Activated CD4-positive, alpha-beta memory T cell treated with anti-CD3 and anti-CD28 coated beads, Interleukin-2, amount 10 ng/mL, durations not matched to agents 7 days and 5 days (primary cell): Measurements from ENCODE around the gene ZNF516. TPM values are rescaled to one million over a fixed set of nuclear protein-coding genes. Genes with fewer than 3 reads are reported as not detected.

Source experiments
- CTCF ChIA-PET: fragments of 350-600 bp; sonication (Branson Sonifier 250); formaldehyde crosslinking; loops from one replicate; lab custom pipeline; 2021; ENCODE audit warnings: antibody characterized with exemption, inconsistent platforms; lab: Charles Lee
- POLR2A ChIA-PET: fragments of 350-600 bp; sonication (Branson Sonifier 250); formaldehyde crosslinking; loops from one replicate; lab custom pipeline; 2021; ENCODE audit warnings: antibody characterized with exemption; lab: Charles Lee
- DNase-seq: peaks from one replicate; pipeline ENCODE4 v3.0.0-alpha.2; 2020
- H3K27ac Mint-ChIP-seq: one replicate; pipeline ENCODE4 v1.8.0; 2021; ENCODE audit warnings: mild to moderate bottlenecking, mixed read lengths
- H3K27me3 Mint-ChIP-seq: one replicate; pipeline ENCODE4 v1.8.0; 2021; ENCODE audit warnings: mixed read lengths
- H3K36me3 Mint-ChIP-seq: one replicate; pipeline ENCODE4 v1.8.0; 2021; ENCODE audit warnings: low read depth, mixed read lengths
- H3K4me1 Mint-ChIP-seq: one replicate; pipeline ENCODE4 v1.8.0; 2021; ENCODE audit warnings: mixed read lengths
- H3K4me3 Mint-ChIP-seq: one replicate; pipeline ENCODE4 v1.8.0; 2021; ENCODE audit warnings: mild to moderate bottlenecking, mixed read lengths
- H3K9me3 Mint-ChIP-seq: one replicate; pipeline ENCODE4 v1.8.0; 2021; ENCODE audit warnings: mixed read lengths
- total RNA-seq, 2 experiments: library from RNA; stranded (reverse); gene quantifications; one replicate each; pipeline ENCODE4 v1.2.3, GENCODE V29; 2021

ZNF516 gene
- total RNA-seq, 2 experiments from 2014 or later: 3.9 to 5.0 TPM

DNA sequence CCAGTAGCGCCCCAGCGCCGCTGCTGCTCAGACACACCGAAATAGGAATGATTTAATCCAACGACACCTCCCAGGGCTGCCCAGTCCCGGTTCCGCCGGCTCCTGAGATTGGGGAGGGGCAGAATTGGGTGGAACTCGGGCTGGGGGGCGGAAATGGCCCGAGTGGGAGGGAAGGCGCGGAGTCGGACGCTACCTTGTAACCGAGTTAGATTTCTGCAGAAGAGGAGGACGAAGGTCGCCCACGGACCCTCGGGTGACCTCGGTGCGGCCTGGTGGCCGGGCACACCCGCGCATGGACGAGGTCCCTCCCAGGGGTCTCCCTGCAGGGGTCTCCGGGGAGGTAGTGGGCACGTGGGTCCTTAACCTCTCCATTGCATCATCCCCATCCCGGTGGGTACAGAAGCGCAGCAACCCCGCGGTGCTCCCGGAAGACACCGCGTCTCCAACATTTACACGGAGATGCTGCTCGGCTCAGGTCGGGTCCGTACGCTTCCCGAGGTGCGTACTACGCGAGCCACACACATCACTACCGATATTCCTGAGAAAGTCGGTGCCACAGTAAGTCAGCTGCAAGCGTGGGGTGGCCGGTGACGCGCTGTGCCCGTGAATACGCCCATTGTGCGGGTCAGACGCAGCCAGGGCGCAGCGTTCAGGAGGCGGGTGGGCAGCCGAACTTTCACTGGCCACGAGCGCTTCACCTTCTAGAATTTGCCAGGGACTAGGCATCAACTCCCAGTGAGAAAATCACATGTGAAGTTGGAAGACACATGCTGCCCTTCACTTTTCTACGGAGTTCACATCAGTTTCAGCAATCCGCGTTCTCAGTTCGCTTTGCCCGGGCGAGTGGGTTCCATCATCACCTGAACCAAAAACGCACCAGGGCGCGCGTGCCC, 3.0 kb downstream of the ZNF516 start:
- Mint-ChIP-seq H3K9me3 (no peaks in the 10 kb centered on the region), H3K36me3 (peaks cover 7% of the 10 kb centered on the region), H3K27ac (no peak overlapping the region), H3K4me1 (peaks cover 34% of the 10 kb centered on the region), H3K4me3 (peak overlapping the region; percentile 85), H3K27me3 (peaks cover 75% of the 10 kb centered on the region)
- POLR2A ChIA-PET: interaction anchor here (0.9 kb wide), 1 partner anchor 229 kb away, joined by 5 read pairs; no protein-coding TSS in a partner anchor
- CTCF ChIA-PET: interaction anchor here (2.2 kb wide), 1 partner anchor 218 kb away, joined by 5 read pairs; no protein-coding TSS in a partner anchor
- DNase-seq: no peak

- H3K27ac Mint-ChIP-seq: no peak overlapping the region
- no peaks in the 10 kb centered on the region for H3K9me3 Mint-ChIP-seq
- CTCF ChIA-PET: no interaction called here
- H3K4me1 Mint-ChIP-seq: peaks cover 34% of the 10 kb centered on the region
- POLR2A ChIA-PET: no interaction called here
- H3K36me3 Mint-ChIP-seq: peaks cover 7% of the 10 kb centered on the region
- peak overlapping the region; percentile 85 for H3K4me3 Mint-ChIP-seq
- peaks cover 75% of the 10 kb centered on the region for H3K27me3 Mint-ChIP-seq
- DNase-seq: peak; percentile 59
Observed at GRCh38 chr18:76491473-76491775, 3.6 kb downstream of the ZNF516 start.

DNA sequence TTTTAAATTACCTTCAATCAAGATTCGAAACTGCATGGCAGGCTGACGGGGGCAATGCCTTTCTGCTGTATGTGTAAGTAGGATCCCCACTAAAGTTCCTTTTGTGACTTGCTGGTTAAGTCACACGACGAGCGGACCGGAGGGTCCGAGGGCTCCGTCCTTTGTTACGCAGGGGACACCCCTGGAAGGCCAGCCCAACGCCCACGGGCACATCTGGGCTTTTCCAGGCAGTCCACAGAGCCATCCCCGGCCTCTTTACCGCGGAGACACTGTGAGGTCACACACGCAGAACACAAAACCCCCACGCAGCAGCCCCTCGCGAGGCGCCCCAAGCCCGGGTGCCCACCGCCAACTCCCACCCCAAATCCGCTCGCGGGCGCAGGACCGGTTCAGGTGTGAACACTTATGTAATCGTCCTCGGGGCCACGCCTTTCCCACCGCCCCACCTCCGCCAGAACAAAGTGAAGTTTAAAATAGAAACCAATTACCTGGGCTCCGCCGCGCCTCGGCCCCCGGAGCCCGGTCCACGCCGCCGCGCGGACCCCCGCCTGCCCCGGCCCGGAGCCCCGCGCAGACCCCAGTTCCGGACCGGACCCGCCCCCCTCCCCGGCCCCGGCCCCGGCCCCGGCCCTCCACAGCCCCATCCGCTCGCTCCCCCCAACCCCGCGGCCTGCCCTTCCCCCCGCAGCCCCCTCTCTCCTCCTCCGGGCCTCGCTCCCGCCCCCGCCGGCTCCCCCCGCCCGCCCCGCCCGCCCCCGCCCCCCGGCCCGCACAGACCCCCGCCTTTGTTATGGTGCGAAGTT, 4.2 kb downstream of the ZNF516 start:
- Mint-ChIP-seq H3K4me1 (peaks cover 32% of the 10 kb centered on the region), H3K4me3 (peak overlapping the region; percentile 74), H3K36me3 (peaks cover 7% of the 10 kb centered on the region), H3K9me3 (no peaks in the 10 kb centered on the region), H3K27ac (no peak overlapping the region), H3K27me3 (peaks cover 73% of the 10 kb centered on the region)
- ChIA-PET CTCF (interaction anchor here (1.1 kb wide), 1 partner anchor 219 kb away, joined by 3 read pairs; no protein-coding TSS in a partner anchor), POLR2A (interaction anchor here (0.6 kb wide), 1 partner anchor 103 kb away, joined by 3 read pairs; no protein-coding TSS in a partner anchor)
- peak; percentile 39 for DNase-seq

GRCh38 chr18:76490033-76490432, 5.0 kb downstream of the ZNF516 start:
- H3K27ac Mint-ChIP-seq: no peak overlapping the region
- ChIA-PET CTCF (interaction anchor here (1.1 kb wide), 1 partner anchor 220 kb away, joined by 3 read pairs; no protein-coding TSS in a partner anchor), POLR2A (interaction anchor here (0.6 kb wide), 1 partner anchor 102 kb away, joined by 3 read pairs; no protein-coding TSS in a partner anchor)
- H3K9me3 Mint-ChIP-seq: no peaks in the 10 kb centered on the region
- H3K4me3 Mint-ChIP-seq: no peak overlapping the region
- DNase-seq: no peak
- peaks cover 71% of the 10 kb centered on the region for H3K27me3 Mint-ChIP-seq
- H3K4me1 Mint-ChIP-seq: peaks cover 28% of the 10 kb centered on the region
- H3K36me3 Mint-ChIP-seq: peaks cover 4% of the 10 kb centered on the region

GRCh38 chr18:76489081-76489480, 6.0 kb downstream of the ZNF516 start:
- no peaks in the 10 kb centered on the region for H3K9me3 Mint-ChIP-seq
- peaks cover 4% of the 10 kb centered on the region for H3K36me3 Mint-ChIP-seq
- ChIA-PET CTCF (no interaction called here), POLR2A (no interaction called here)
- H3K27ac Mint-ChIP-seq: no peak overlapping the region
- H3K4me3 Mint-ChIP-seq: no peak overlapping the region
- peaks cover 67% of the 10 kb centered on the region for H3K27me3 Mint-ChIP-seq
- no peak for DNase-seq
- peaks cover 24% of the 10 kb centered on the region for H3K4me1 Mint-ChIP-seq

- no peaks in the 10 kb centered on the region for H3K9me3 Mint-ChIP-seq
- peaks cover 58% of the 10 kb centered on the region for H3K27me3 Mint-ChIP-seq
- ChIA-PET POLR2A (no interaction called here), CTCF (interaction anchor here (0.6 kb wide), 1 partner anchor 566 kb away, joined by 5 read pairs; no protein-coding TSS in a partner anchor)
- no peak overlapping the region for H3K4me3 Mint-ChIP-seq
- peaks cover 15% of the 10 kb centered on the region for H3K4me1 Mint-ChIP-seq
- H3K27ac Mint-ChIP-seq: no peak overlapping the region
- DNase-seq: no peak
- H3K36me3 Mint-ChIP-seq: peaks cover 4% of the 10 kb centered on the region
Observed at GRCh38 chr18:76488190-76488589, 6.9 kb downstream of the ZNF516 start.

GRCh38 chr18:76487782-76488181, 7.3 kb downstream of the ZNF516 start:
- DNase-seq: no peak
- CTCF ChIA-PET: interaction anchor here (0.6 kb wide), 1 partner anchor 566 kb away, joined by 5 read pairs; no protein-coding TSS in a partner anchor
- H3K27me3 Mint-ChIP-seq: peaks cover 55% of the 10 kb centered on the region
- POLR2A ChIA-PET: no interaction called here
- no peak overlapping the region for H3K4me3 Mint-ChIP-seq
- no peaks in the 10 kb centered on the region for H3K9me3 Mint-ChIP-seq
- peaks cover 12% of the 10 kb centered on the region for H3K4me1 Mint-ChIP-seq
- no peak overlapping the region for H3K27ac Mint-ChIP-seq
- H3K36me3 Mint-ChIP-seq: peaks cover 2% of the 10 kb centered on the region

GRCh38 chr18:76487070-76487469, 8.0 kb downstream of the ZNF516 start:
- CTCF ChIA-PET: no interaction called here
- Mint-ChIP-seq H3K9me3 (no peaks in the 10 kb centered on the region), H3K36me3 (no peaks in the 10 kb centered on the region), H3K4me3 (no peak overlapping the region), H3K4me1 (peaks cover 5% of the 10 kb centered on the region), H3K27me3 (peaks cover 48% of the 10 kb centered on the region), H3K27ac (no peak overlapping the region)
- DNase-seq: no peak
- POLR2A ChIA-PET: no interaction called here

- CTCF ChIA-PET: no interaction called here
- Mint-ChIP-seq H3K9me3 (no peaks in the 10 kb centered on the region), H3K36me3 (no peaks in the 10 kb centered on the region), H3K27me3 (peaks cover 45% of the 10 kb centered on the region), H3K4me3 (no peak overlapping the region), H3K27ac (no peak overlapping the region), H3K4me1 (peaks cover 4% of the 10 kb centered on the region)
- POLR2A ChIA-PET: no interaction called here
- no peak for DNase-seq
Observed at GRCh38 chr18:76486574-76486973, 8.5 kb downstream of the ZNF516 start.

DNA sequence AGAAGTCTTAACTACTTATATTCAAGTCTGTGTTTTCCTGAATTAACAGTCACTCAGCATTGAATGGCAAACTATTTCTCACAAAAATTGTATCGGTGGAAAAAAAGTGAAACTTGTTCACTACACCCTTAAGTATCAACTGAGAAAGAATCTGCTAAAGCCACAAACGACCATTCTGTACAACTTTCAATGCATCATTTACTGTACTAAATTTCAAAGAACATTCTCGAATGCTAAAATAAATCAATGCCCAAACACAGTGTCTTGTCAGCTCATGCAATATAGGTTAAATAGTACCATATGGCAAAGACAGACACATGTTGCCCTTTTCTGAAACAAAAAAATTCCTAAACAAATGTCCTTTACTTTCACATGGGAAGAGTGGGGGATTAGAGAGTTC, 9.0 kb downstream of the ZNF516 start:
- DNase-seq: no peak
- H3K4me3 Mint-ChIP-seq: no peak overlapping the region
- CTCF ChIA-PET: no interaction called here
- peaks cover 45% of the 10 kb centered on the region for H3K27me3 Mint-ChIP-seq
- peaks cover 4% of the 10 kb centered on the region for H3K4me1 Mint-ChIP-seq
- no peak overlapping the region for H3K27ac Mint-ChIP-seq
- H3K9me3 Mint-ChIP-seq: no peaks in the 10 kb centered on the region
- H3K36me3 Mint-ChIP-seq: no peaks in the 10 kb centered on the region
- POLR2A ChIA-PET: no interaction called here

- H3K36me3 Mint-ChIP-seq: no peaks in the 10 kb centered on the region
- H3K9me3 Mint-ChIP-seq: no peaks in the 10 kb centered on the region
- H3K27me3 Mint-ChIP-seq: peaks cover 35% of the 10 kb centered on the region
- POLR2A ChIA-PET: no interaction called here
- H3K4me3 Mint-ChIP-seq: no peak overlapping the region
- DNase-seq: no peak
- H3K4me1 Mint-ChIP-seq: no peaks in the 10 kb centered on the region
- CTCF ChIA-PET: no interaction called here
- no peak overlapping the region for H3K27ac Mint-ChIP-seq
Observed at GRCh38 chr18:76484749-76485387, 10.2 kb downstream of the ZNF516 start.

DNA sequence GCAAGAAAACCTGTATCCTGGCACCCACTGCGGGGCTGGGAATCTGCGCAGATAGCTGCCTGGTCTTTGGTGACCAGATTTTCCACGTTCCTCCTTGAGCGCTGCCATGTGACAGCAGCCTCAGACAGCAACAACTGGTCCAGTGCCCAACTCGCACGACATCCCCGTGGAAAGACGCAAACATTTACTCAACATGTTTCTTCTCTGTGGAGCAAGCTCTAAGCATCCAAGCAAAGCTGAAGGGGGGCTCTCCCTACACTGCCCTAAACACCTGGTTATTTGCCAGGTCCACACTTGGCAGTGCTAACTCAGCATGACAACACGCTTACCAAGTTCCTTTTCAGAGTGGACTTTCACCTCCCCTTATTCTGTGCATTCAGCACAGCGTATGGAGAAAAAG, 11.3 kb downstream of the ZNF516 start:
- H3K27me3 Mint-ChIP-seq: peaks cover 25% of the 10 kb centered on the region
- no peak overlapping the region for H3K4me3 Mint-ChIP-seq
- H3K4me1 Mint-ChIP-seq: no peaks in the 10 kb centered on the region
- no peaks in the 10 kb centered on the region for H3K36me3 Mint-ChIP-seq
- H3K27ac Mint-ChIP-seq: no peak overlapping the region
- ChIA-PET CTCF (no interaction called here), POLR2A (no interaction called here)
- DNase-seq: no peak
- no peaks in the 10 kb centered on the region for H3K9me3 Mint-ChIP-seq
